Measurements from ENCODE around the gene LILRA2.

- TF ChIP-seq EZH2 (IDR thresholded peaks at IDR 0.05; ENCODE audit: borderline replicate concordance, low read depth, low read length, severe bottlenecking) (no peak), CTCF (IDR thresholded peaks at IDR 0.05; ENCODE audit: borderline replicate concordance, extremely low read depth, low read length, poor library complexity, severe bottlenecking) (no peak)
These were observed 21.4 kb upstream of the LILRA2 start for GRCh38 chr19:54551950-54552912.

Data from DND-41 (cell line).